Karpas-422 (cell line): ENCODE results near the gene FBXW9. TPM values are rescaled to one million over a fixed set of nuclear protein-coding genes. Genes with fewer than 3 reads are reported as not detected.

Experiments used
- small RNA-seq: library from RNA; depleted of rRNA; stranded (forward); fragments of <200 nt; gene quantifications from one replicate; pipeline ENCODE3, GENCODE V24; 2014
- total RNA-seq: library from RNA; depleted of rRNA; stranded (reverse); fragments of >200 nt; shearing (Covaris generic); gene quantifications from 2 replicates; pipeline ENCODE4 v1.2.3, GENCODE V29; 2014; ENCODE audit warnings: low replicate concordance; rRNA removed

Gene FBXW9
- total RNA-seq, 1 experiment from 2014 or later: 2.1 TPM

Small RNA genes within 50 kb of the gene (small RNA-seq; reads per million reads assigned to genes)
- gene SNORD41: 14.2 reads per million, percentile 94 among the genes with 10 or more reads in this experiment

Other genes starting within 250 kb of the FBXW9 start
- 5.7 and 10.1 TPM in 2 replicates for gene ZNF709, start 211.8 kb downstream of the FBXW9 start, total RNA-seq
- gene ZNF564, start 145.1 kb downstream of the FBXW9 start, total RNA-seq: 7.3 and 9.4 TPM in 2 replicates
- 13.2 and 14.2 TPM in 2 replicates for gene ZNF490, start 85.8 kb downstream of the FBXW9 start, total RNA-seq
- 14.4 and 21.4 TPM in 2 replicates for gene ZNF791, start 85.7 kb downstream of the FBXW9 start, total RNA-seq
- 77.2 and 94.3 TPM in 2 replicates for gene MAN2B1, start 29.9 kb downstream of the FBXW9 start, total RNA-seq
- 13.3 and 16.5 TPM in 2 replicates for gene WDR83, start 29.8 kb downstream of the FBXW9 start, total RNA-seq
- gene DHPS, start 14.8 kb downstream of the FBXW9 start, total RNA-seq: 62.2 and 90.8 TPM in 2 replicates
- not detected in 2 replicates for gene GNG14, start 8.6 kb downstream of the FBXW9 start, total RNA-seq
- 26.1 and 40.7 TPM in 2 replicates for gene TNPO2, start 27.3 kb upstream of the FBXW9 start, total RNA-seq
- 147 and 332 TPM in 2 replicates for gene TRIR, start 38.1 kb upstream of the FBXW9 start, total RNA-seq
- 42.3 and 78.0 TPM in 2 replicates for gene GET3, start 40.9 kb upstream of the FBXW9 start, total RNA-seq
- gene BEST2, start 55.2 kb upstream of the FBXW9 start, total RNA-seq: not detected in 2 replicates
- 7.6 and 21.2 TPM in 2 replicates for gene HOOK2, start 78.9 kb upstream of the FBXW9 start, total RNA-seq
- gene JUNB, start 94.9 kb upstream of the FBXW9 start, total RNA-seq: 60.0 and 156 TPM in 2 replicates
- 372 and 566 TPM in 2 replicates for gene PRDX2, start 105.2 kb upstream of the FBXW9 start, total RNA-seq
- 9.0 TPM in 1 of 2 replicates, not detected in the other for gene THSD8, start 105.4 kb upstream of the FBXW9 start, total RNA-seq
- gene RNASEH2A, start 110.0 kb upstream of the FBXW9 start, total RNA-seq: 37.8 and 48.4 TPM in 2 replicates
- gene RTBDN, start 137.9 kb upstream of the FBXW9 start, total RNA-seq: not detected in 2 replicates
- gene MAST1, start 141.9 kb upstream of the FBXW9 start, total RNA-seq: 0.48 and 3.3 TPM in 2 replicates
- gene DNASE2, start 184.8 kb upstream of the FBXW9 start, total RNA-seq: 47.1 and 61.3 TPM in 2 replicates
- not detected in 2 replicates for gene KLF1, start 190.6 kb upstream of the FBXW9 start, total RNA-seq
- 24.9 and 32.8 TPM in 2 replicates for gene GCDH, start 194.5 kb upstream of the FBXW9 start, total RNA-seq
- gene SYCE2, start 222.7 kb upstream of the FBXW9 start, total RNA-seq: 0.22 and 2.5 TPM in 2 replicates
- gene FARSA, start 237.1 kb upstream of the FBXW9 start, total RNA-seq: 59.7 and 92.6 TPM in 2 replicates
- gene CALR, start 242.0 kb upstream of the FBXW9 start, total RNA-seq: 547 and 681 TPM in 2 replicates
- 130 and 144 TPM in 2 replicates for gene RAD23A, start 249.2 kb upstream of the FBXW9 start, total RNA-seq